ENCODE data around the gene IL1RN. TPM values are rescaled to one million over a fixed set of nuclear protein-coding genes. Genes with fewer than 3 reads are reported as not detected.

The IL1RN gene
- polyA plus RNA-seq, 3 donors, result 89.9 to 109 (median 92.0) TPM

DNA sequence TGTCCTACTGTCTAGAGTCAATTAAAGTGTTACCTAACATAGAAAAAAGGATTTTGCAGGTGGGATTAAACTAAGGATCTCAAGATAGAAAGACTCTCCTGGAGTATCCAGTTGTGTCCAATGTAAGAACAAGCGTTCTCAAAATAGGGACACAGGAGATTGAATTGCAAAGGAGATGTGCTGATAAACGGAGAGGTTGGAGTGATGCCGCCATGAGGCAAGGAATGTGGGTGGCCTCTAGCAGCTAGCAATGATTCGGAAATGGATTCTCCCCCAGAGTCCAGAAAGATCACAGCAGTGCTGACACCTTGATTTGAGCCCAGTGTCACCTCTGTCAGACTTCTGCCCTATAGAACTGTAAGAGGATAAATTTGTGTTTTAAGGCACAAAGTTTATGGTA lies 24.1 kb upstream of the IL1RN start:
- Histone ChIP-seq H3K27me3 (ENCODE audit: control insufficient read depth in 2 of 2, insufficient read depth in 2 of 2, low read length in 2 of 2) (no peaks in the 10 kb centered on the region), H2AFZ (ENCODE audit: insufficient read depth, low read depth, low read length, poor library complexity, severe bottlenecking) (no peak overlapping the region), H3K36me3 (replicated peaks in 1 of 2; ENCODE audit: control insufficient read depth in 1 of 2, insufficient read depth in 2 of 2, low read length in 2 of 2) (no peaks in the 10 kb centered on the region), H3K27ac (ENCODE audit: low read depth in 1 of 2, low read length in 2 of 2) (no peak overlapping the region), H3K79me2 (ENCODE audit: insufficient read depth, low read length) (no peaks in the 10 kb centered on the region), H3K9me3 (replicated peaks in 1 of 2; ENCODE audit: control insufficient read depth in 1 of 2, insufficient read depth in 1 of 2, low read length in 2 of 2) (peaks cover 0 to 3% of the 10 kb centered on the region in 2 donors), H3K9ac (ENCODE audit: insufficient read depth, low read length, poor library complexity, severe bottlenecking) (no peak overlapping the region), H3K4me2 (replicated peaks; ENCODE audit: extremely low read depth, low read length, poor library complexity, severe bottlenecking) (no peak overlapping the region), H3K4me1 (ENCODE audit: control insufficient read depth in 1 of 2, insufficient read depth in 2 of 2, low read length in 2 of 2) (peaks cover 0 to 3% of the 10 kb centered on the region in 2 donors), H4K20me1 (ENCODE audit: insufficient read depth, low read length) (no peaks in the 10 kb centered on the region), H3K4me3 (replicated peaks in 1 of 3; ENCODE audit: low read depth in 2 of 3, low read length in 3 of 3) (no peak overlapping the region)
- Mint-ChIP-seq H3K9me3 (peaks cover 0 to 7% (median 5%) of the 10 kb centered on the region in 7 donors), H3K4me3 (no peak overlapping the region), H3K27me3 (ENCODE audit: low read depth in 3 of 3) (peaks cover 0 to 7% (median 0%) of the 10 kb centered on the region in 3 donors), H3K4me1 (peaks cover 16% of the 10 kb centered on the region), H3K27ac (no peak overlapping the region), H3K36me3 (peaks cover 3 to 4% of the 10 kb centered on the region in 2 donors)
- 98% methylated on average over 4 of the region's 4 CpGs for WGBS (ENCODE audit: insufficient coverage)
- no peak for DNase-seq
- intact Hi-C loops (cut with micrococcal nuclease), result no loop called here
- TF ChIP-seq, protein P1, sequence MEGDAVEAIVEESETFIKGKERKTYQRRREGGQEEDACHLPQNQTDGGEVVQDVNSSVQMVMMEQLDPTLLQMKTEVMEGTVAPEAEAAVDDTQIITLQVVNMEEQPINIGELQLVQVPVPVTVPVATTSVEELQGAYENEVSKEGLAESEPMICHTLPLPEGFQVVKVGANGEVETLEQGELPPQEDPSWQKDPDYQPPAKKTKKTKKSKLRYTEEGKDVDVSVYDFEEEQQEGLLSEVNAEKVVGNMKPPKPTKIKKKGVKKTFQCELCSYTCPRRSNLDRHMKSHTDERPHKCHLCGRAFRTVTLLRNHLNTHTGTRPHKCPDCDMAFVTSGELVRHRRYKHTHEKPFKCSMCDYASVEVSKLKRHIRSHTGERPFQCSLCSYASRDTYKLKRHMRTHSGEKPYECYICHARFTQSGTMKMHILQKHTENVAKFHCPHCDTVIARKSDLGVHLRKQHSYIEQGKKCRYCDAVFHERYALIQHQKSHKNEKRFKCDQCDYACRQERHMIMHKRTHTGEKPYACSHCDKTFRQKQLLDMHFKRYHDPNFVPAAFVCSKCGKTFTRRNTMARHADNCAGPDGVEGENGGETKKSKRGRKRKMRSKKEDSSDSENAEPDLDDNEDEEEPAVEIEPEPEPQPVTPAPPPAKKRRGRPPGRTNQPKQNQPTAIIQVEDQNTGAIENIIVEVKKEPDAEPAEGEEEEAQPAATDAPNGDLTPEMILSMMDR (IDR thresholded peaks at IDR 0.05), result no peak

DNA sequence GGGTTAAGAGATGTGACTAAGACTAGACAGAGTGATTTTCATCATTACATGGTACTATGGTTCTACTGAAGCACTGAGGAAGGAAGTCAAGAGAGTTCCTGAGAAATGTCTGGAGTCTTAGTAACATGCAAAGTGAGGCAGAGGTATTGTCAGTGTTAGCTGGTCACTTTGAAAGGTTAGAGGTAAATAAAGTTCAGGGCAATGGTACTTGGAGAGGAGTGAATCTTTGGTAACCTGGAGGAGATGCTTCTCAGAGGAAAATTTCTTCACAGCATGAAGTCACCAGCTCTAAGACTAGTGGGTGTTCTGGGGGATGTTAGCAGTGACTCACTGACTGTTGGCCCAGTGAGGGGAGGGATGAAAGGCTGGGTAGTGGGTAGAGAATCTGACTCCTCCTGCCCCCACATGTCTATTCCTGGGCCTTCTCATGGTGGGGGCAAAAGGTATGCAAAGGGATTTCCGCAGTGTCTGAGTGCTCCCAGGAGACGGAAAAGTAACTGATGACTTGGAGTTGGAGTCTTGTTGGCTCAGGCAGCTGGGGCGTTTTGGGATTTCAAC lies 23.3 kb upstream of the IL1RN start:
- Mint-ChIP-seq H3K9me3 (peaks cover 0 to 5% (median 3%) of the 10 kb centered on the region in 7 donors), H3K36me3 (peaks cover 3 to 4% of the 10 kb centered on the region in 2 donors), H3K27ac (peak overlapping the region in 2 of 7 donors; percentile 2 to 67), H3K4me3 (no peak overlapping the region), H3K4me1 (peaks cover 13% of the 10 kb centered on the region), H3K27me3 (ENCODE audit: low read depth in 3 of 3) (peaks cover 0 to 7% (median 0%) of the 10 kb centered on the region in 3 donors)
- Histone ChIP-seq H4K20me1 (ENCODE audit: insufficient read depth, low read length) (no peaks in the 10 kb centered on the region), H3K9ac (ENCODE audit: insufficient read depth, low read length, poor library complexity, severe bottlenecking) (no peak overlapping the region), H3K4me1 (ENCODE audit: control insufficient read depth in 1 of 2, insufficient read depth in 2 of 2, low read length in 2 of 2) (no peaks in the 10 kb centered on the region), H3K27ac (ENCODE audit: low read depth in 1 of 2, low read length in 2 of 2) (no peak overlapping the region), H3K27me3 (ENCODE audit: control insufficient read depth in 2 of 2, insufficient read depth in 2 of 2, low read length in 2 of 2) (no peaks in the 10 kb centered on the region), H3K79me2 (ENCODE audit: insufficient read depth, low read length) (no peaks in the 10 kb centered on the region), H3K4me3 (replicated peaks in 1 of 3; ENCODE audit: low read depth in 2 of 3, low read length in 3 of 3) (no peak overlapping the region), H2AFZ (ENCODE audit: insufficient read depth, low read depth, low read length, poor library complexity, severe bottlenecking) (no peak overlapping the region), H3K4me2 (replicated peaks; ENCODE audit: extremely low read depth, low read length, poor library complexity, severe bottlenecking) (no peak overlapping the region), H3K9me3 (replicated peaks in 1 of 2; ENCODE audit: control insufficient read depth in 1 of 2, insufficient read depth in 1 of 2, low read length in 2 of 2) (peaks cover 0 to 3% of the 10 kb centered on the region in 2 donors), H3K36me3 (replicated peaks in 1 of 2; ENCODE audit: control insufficient read depth in 1 of 2, insufficient read depth in 2 of 2, low read length in 2 of 2) (no peaks in the 10 kb centered on the region)
- TF ChIP-seq, protein P1 (IDR thresholded peaks at IDR 0.05), result no peak
- peak in 2 of 3 donors; percentile 41 to 78 for DNase-seq
- intact Hi-C loops (cut with micrococcal nuclease), result loop anchor here in 1 of 2 donors (2.0 kb wide), 1 partner anchor 21 kb away; no protein-coding TSS in a partner anchor
- no CpG with 5 or more reads among the region's 3 CpGs for WGBS (ENCODE audit: insufficient coverage)
